GM19035 (cell line): ENCODE measurements around the gene DDOST.

Experiments used
- ATAC-seq: cut with Tn5 transposase; IDR thresholded peaks from one replicate; pipeline ENCODE4 v1.9.1; 2021; ENCODE audit not compliant: unreplicated experiment

The DDOST gene

DNA sequence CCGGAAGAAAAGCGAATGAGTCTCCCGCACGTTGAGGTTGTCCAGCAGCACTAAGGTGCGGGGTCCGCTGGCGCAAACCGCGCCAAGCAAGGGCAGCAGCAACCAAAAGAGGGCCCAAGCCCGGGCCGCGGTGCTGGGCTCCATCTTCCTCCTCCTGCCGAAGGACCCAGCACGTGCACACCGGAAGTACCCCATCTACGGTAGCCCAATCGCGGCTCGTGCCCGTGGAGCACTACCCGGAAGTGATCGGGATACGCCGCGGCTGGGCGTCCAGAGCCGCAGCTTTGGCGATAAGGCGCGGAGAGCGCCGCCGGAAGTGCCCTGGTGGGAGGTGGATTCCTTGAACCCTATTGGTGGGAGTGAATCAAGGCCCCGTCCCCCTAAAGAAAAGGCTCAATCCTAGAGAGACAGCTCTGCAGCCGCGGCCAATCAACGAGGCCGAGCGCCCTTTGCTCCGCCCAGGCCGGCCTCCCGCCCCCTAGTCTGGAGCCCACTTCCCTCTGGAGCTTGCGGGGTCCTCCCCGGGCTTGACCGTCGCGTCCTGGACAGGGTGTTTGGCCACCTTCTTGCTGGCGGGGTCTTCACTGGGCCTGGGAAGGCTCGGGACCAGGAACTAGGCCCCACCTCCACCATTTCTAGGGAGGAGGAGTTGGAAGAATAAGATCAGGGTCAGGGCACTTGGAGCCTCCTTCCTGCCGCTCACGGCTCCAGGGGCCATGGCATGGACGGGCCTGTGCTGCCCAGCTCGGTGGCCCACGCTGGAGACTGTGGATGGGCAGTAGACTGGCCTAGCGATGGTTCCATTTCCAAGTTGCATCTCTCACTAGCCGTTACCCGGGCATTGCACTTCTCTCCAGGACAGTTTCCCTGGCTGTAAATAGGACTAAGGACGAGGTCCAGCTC lies at the start of gene DDOST:
Gene DDOST (minus strand): TSS at position 163 of the 903 bp plus-strand sequence. CDS start 19 bp downstream, at position 144.
- peak; percentile 95 for ATAC-seq

DNA sequence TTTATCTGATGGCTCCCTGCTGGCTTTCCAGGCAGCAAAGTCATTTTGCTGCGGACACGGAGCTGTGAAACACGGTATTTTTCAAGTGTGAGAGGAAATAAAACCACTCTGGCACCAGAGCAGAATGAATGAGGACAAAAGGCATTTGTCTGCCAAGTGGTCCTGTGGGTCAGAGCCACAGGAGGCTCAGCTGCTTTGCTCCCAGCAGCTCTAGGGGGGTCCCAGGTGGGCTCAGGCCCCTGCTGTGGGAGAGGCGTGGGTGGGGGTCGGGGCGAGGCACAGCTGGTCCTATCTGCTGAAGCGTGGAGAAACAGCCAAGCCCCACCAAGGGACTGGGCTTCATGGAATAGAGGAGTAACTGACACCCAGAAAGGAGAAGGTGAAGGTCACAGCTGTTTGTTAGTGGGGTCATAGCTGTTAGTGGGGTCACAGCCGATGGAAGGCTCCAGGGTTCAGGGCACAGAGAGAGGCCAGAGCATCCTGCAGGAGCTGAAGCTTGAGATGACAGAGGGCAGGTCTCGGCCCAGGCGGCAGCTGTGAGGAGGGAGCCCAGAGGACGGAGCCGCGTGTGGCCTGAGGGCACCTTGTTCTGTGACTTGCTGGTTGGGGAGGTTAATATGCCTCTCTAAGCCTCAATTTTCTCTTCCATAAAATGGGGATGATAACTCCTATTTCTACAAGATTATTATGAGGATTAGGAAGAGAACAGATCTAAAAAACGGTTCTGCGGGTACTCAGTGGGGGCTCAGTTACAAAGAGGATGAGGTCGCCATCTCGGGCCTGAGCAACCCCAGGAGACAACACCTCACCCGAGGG lies 49.5 kb upstream of the DDOST start:
- ATAC-seq = no peak

- no peak for ATAC-seq
Observed at GRCh38 chr1:20709868-20710267, 48.7 kb upstream of the DDOST start.

- ATAC-seq = no peak
Observed at GRCh38 chr1:20708891-20709290, 47.7 kb upstream of the DDOST start.

DNA sequence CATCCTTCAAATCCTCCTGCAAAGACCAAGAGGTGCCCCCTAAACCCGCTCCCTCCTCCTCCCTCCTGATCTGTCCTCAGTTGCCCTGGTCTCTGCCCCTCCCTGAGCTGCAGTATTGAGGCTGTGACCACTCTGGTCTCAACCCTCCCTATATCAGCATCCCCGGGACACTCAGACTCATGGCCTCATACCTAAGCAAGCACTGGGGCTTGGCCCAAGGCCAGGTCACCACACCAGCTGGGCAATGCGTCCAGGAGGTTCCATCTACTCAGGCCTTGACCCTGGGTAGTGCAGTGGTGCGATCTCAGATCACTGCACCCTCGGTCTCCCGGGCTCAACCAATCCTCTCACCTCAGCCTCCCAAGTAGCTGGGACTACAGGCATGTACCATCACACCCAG lies 46.9 kb upstream of the DDOST start:
- no peak for ATAC-seq

- ATAC-seq = no peak
Observed at GRCh38 chr1:20706841-20707240, 45.7 kb upstream of the DDOST start.

DNA sequence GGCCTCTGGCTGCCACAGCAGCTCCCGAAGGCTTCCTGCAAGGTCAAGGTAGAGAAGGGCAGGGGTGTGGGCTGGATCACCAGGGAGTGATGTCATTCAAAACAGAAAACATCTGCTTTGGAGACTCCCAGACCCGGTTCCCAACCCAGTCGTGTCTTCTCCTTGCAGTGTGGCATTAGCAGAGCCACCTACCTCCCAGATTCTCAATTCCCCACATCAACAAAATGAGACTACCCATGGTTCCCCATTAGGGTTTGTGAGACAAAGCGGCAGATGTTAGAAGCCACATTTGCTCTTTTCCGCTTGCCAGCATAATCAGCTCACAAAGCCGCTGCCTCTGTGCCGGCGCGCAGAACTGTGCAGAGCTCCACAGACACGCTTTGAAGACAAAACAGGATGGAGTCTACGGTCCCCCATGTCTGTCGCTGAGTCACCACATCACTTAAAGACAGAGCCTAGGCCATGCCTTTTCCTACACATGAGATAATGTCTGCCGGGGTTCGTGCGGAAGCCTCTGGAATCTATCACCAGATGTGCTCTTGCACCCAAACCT lies 44.1 kb upstream of the DDOST start:
- ATAC-seq = no peak

DNA sequence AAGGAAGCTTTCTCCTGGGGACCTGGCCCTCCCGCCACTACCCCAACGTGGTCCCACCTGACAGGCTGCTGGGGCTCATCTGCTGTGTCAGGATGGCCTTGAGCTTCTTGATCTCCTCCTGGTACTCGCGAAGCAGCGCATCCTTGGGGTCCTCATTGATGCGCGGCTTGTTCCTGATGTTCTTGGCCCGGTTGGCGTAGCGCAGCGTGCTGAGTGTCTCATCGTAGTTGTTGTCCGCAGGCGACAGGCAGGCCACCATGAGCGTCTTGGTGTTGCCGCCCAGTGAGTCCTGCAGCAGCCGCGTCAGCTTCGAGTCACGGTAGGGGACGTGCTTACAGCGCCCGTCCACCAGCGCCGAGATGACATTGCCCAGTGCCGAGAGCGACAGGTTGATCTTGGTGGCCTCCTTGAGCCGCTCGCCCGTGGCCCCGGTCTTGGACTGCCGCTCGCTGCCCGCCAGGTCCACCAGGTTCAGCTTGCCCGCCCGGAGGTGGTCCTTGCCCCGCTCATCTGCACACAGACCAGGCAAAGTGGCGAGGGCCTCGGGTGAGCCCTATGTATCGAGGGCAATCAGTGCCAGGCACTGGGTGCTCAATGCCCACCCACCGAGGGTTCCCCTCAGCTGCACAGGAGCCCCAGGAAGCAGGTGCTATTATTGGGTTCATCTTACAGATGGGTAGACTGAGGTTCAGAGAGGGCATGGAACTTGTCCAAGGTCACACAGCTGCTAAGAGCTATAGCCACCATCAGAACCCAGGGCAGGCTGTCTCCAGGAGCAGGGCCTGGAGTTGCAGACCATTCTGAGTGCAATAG lies 43.4 kb upstream of the DDOST start:
- no peak for ATAC-seq

DNA sequence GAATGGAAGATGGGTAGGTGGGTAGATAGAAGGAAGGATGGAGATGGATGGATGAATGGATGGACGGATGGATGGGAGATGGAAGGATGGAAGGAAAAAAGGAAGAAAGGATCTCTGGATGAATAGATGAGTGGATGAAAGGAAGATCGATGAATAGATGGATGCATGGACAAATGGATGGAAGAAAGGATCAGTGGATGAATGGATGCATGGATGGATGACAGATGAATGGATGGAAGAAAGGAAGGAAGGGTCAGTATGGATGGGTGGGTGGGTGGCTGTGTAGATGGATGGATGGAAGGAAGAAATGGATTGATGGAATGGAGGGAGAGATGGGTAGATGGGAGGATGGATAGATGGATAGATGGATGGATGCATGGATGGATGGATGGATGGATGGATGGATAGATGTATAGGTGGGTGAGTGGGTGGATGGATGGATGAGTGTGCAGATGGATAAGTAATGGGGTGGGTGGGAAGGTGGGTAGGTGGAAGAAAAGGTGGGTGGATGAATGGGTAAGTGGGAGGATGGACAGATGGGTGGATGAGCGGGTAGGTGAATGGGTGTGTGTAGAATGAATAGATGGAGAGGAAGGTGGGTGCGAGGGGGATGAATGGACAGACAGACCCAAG lies 42.1 kb upstream of the DDOST start:
- no peak for ATAC-seq

DNA sequence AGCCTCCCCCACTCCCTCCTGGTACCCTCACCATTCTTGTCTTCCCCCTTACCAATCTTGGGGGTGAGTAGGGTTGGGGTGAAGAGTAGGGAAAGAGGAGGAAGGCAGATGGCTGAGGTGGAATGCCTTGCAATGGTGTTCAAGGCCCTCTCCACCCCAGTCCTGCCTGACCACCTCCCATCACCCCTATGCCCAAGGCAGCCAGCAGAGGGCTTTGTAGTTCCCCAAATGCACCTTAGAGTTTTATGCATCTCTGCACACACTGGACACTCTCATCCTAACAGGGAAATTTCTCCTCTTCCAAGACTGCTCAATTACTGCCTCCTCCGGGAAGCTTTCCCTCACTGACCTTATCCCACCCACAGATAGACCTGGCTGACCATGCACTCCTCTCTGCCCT lies 41.2 kb upstream of the DDOST start:
- ATAC-seq = no peak

- ATAC-seq = no peak
Observed at GRCh38 chr1:20701847-20702246, 40.7 kb upstream of the DDOST start.

- ATAC-seq = no peak
Observed at GRCh38 chr1:20701446-20701845, 40.3 kb upstream of the DDOST start.

DNA sequence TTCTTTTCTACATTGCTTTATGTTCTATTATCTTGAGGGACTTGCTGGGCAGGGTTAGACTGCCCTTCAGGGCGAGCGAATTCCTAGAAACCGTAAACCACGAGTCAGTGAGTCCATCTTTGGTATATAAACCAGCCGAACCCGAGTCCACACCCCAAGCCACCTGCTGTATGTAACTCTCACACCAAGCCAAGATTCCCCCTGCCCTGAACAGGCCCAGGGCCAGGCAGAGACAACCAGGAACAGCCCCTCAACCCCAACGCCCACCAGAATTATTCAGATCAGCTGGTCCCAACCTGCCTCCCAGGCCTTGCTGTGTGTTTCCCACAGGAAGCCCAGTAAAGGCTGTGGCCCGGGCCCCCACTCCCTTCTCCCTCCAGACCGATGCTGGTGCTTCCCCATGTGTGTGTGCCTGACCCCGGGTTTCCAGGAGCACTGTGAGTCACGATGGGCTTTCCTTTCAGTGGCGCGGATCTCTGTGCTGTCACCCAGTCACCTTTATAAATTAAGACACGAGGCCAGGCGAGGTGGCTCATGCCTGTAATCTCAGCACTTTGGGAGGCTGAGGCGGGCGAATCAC lies 39.6 kb upstream of the DDOST start:
- ATAC-seq = no peak

GRCh38 chr1:20699558-20699957 lies 38.4 kb upstream of the DDOST start:
- ATAC-seq = no peak

GRCh38 chr1:20698195-20698910 lies 37.2 kb upstream of the DDOST start:
- ATAC-seq = no peak

GRCh38 chr1:20697563-20697962 lies 36.4 kb upstream of the DDOST start:
- ATAC-seq = no peak

DNA sequence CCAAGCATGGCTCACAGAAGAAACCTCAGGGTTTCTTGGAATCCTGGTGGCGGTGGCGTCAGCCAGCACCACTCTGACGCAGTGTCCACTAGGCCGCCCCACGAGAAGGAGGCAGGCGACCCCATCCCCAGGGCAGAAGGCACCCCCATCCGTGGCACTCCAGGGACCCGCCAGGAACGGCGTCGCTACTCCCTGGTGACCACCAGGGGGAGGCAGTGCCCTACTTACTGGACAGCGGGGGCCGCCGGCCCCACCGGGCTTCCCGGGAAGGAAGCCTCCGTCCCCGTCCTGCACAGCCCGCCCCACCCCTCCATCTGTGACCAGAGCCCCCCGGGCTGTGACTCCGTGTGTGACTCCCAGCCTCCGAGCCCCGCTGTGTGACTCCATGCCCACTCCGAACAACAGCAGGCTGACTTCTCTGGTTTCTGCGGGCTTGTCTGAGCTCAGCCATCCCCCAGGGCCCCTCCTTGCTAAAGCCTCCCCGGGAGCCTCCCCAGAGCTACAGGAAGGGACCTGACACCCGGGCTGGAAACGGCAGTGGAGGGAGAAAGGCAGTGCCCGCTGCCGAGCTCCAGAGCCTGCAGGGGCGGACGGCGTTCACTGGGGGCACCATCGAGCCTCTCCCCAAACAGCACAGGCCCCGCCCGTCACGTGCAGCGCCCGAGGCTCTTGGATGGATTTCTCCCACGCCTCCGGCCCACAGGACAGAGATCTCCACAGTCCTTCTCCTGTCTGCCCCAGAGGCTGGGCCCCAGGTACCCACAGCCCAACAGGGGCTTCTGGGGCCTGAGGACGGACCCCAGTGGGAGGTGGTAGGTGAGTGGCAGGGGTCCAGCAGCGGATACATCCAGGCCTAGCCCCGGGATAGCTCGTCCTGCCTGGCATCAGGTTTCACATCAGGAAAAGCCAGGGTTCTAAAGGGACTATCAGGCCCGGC lies 35.5 kb upstream of the DDOST start:
- peak; percentile 69 for ATAC-seq

DNA sequence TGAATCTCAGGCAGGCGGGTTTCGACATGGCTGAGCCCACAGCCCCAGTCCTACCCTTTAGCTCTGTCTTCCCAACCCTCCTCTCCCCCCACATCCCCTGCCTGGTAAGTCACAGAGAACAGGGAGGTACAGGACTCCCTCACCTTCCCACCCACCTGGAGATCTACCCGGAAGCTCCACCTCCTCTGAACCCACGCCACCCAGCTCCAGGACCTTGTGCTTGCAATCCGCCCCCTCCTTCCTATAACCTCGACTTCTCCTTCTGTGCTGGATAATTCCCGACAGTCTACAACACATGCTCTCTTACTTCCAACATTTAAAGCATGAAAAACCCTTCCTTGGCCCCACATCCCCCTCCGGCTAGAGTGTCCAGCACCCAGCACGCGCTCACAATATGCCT lies 34.3 kb upstream of the DDOST start:
- ATAC-seq = no peak
